Measurements from ENCODE around the gene TANGO2.

DNA sequence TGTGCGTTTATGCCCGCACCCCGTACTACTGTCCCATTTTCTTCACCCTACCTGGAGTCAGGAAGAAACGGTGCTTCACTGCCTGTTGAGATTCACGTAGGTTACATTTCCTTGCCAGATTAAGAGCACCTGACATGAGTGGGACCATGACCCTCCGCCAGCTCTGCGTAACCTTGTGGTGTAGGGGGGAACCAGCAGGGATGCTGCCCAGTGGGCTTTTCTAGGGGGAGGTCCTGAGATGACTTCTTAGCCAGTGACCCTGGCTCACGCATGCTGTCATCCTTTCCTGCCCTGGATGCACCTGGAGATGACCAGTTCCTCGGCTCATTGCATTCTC is 3.3 kb upstream of the TANGO2 start:
- TF ChIP-seq, protein P1, sequence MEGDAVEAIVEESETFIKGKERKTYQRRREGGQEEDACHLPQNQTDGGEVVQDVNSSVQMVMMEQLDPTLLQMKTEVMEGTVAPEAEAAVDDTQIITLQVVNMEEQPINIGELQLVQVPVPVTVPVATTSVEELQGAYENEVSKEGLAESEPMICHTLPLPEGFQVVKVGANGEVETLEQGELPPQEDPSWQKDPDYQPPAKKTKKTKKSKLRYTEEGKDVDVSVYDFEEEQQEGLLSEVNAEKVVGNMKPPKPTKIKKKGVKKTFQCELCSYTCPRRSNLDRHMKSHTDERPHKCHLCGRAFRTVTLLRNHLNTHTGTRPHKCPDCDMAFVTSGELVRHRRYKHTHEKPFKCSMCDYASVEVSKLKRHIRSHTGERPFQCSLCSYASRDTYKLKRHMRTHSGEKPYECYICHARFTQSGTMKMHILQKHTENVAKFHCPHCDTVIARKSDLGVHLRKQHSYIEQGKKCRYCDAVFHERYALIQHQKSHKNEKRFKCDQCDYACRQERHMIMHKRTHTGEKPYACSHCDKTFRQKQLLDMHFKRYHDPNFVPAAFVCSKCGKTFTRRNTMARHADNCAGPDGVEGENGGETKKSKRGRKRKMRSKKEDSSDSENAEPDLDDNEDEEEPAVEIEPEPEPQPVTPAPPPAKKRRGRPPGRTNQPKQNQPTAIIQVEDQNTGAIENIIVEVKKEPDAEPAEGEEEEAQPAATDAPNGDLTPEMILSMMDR (IDR thresholded peaks at IDR 0.05), result no peak
- no peak for TF ChIP-seq EZH2phosphoT487 (IDR thresholded peaks at IDR 0.05)
- no peak for TF ChIP-seq EZH2 (IDR thresholded peaks at IDR 0.05)
